Measurements from ENCODE around the gene MYH4.

DNA sequence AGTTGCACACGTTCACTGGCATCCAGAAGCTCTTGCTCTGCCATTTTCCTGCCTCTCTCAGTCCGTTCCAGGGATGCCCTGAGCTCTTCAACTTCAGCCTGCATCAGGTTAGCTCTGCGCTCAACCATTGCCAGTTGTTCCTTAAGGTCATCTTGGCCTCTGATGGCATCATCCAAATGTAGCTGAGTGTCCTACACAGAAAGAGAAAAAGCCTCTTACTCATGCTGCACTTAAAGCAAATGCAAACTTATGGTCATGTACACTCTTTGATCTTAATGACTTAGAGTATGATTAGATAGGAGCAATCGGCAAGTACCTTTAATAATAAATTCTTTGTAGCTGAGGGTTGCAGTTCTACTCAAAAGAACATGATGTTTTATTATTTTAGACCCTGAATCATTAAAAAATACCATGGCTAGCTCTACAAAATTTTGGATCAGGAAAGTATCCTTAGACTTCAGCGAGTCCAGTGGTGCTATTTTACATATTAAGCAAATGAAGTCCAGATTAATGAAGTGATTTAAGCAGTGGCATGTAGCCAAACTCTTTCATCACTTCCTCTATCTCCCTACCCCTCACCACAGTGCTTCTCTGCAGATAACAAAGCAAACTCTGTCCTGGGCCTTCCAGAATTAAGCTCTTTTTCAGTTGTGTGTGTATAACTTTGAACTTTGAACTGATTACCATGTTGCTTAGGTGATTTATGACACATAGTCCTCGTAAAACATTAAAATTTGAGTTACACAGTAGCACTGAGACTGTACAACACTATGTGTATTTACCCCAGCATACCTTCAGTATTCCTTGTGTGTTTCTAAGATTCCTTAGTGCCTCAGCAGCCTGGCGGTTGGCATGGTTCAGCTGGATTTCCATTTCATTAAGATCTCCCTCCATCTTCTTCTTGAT is 22.1 kb downstream of the MYH4 start:
- TF ChIP-seq, protein P1, sequence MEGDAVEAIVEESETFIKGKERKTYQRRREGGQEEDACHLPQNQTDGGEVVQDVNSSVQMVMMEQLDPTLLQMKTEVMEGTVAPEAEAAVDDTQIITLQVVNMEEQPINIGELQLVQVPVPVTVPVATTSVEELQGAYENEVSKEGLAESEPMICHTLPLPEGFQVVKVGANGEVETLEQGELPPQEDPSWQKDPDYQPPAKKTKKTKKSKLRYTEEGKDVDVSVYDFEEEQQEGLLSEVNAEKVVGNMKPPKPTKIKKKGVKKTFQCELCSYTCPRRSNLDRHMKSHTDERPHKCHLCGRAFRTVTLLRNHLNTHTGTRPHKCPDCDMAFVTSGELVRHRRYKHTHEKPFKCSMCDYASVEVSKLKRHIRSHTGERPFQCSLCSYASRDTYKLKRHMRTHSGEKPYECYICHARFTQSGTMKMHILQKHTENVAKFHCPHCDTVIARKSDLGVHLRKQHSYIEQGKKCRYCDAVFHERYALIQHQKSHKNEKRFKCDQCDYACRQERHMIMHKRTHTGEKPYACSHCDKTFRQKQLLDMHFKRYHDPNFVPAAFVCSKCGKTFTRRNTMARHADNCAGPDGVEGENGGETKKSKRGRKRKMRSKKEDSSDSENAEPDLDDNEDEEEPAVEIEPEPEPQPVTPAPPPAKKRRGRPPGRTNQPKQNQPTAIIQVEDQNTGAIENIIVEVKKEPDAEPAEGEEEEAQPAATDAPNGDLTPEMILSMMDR (IDR thresholded peaks at IDR 0.05): no peak
- TF ChIP-seq POLR2AphosphoS5 (IDR thresholded peaks at IDR 0.05): no peak
- TF ChIP-seq POLR2A (IDR thresholded peaks at IDR 0.05; ENCODE audit: low read depth): no peak
- TF ChIP-seq EP300 (IDR thresholded peaks at IDR 0.05): no peak
